NCI-H510A treated with DMSO at 0.1 percent for 48 hours (cell line): ENCODE results near the gene RASGRP4.
"Not testable (repeated sequence)": the region's sequence is repeated elsewhere in the genome, so short reads cannot be mapped to it uniquely, and the experiment has no call there.

Source experiments
- DNase-seq: peaks from one replicate; lab custom pipeline; 2025; lab: John Stamatoyannopoulos, UW

The RASGRP4 gene

GRCh38 chr19:38417146-38417543, 8.9 kb downstream of the RASGRP4 start:
- no peak for DNase-seq

DNA sequence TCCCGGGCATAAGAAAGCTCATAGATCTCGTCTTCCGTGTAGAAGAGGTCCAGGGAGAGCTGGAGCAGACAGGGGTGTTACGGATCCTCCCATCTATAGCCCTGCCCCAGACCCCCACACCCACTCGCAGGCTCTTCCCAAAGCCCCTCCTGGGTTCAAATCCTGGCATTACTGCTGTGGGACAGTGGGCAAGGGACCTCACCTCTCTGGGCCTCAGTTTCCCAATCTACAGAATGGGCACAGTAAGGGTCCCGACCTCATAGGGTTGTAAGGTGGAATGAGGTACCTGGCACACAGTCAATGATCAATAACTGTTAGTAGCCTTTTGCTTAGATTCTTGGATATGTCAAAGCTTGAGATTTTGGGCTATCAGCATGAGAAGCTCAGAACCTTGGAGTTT, 12.6 kb downstream of the RASGRP4 start:
- DNase-seq, result no peak

DNA sequence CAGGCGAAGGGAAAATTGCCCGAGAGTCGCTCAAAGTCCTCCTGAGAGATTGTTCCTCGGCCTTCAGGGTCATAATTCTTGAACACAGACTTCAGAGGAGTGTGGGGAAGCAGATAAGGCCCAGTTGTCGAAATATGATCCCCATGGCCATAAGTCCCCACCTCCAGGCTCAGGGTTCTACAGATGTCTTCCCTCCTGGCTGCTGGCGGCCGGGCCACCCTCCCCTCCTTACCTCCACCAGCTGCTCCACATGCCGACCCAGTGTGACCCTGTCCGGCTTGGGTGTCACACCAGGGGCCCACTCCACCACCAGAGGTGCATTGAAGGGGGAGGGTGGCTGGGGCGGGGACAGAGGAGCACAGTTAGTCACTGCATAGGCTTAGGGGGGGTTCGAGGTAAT, 13.1 kb downstream of the RASGRP4 start:
- no peak for DNase-seq

DNA sequence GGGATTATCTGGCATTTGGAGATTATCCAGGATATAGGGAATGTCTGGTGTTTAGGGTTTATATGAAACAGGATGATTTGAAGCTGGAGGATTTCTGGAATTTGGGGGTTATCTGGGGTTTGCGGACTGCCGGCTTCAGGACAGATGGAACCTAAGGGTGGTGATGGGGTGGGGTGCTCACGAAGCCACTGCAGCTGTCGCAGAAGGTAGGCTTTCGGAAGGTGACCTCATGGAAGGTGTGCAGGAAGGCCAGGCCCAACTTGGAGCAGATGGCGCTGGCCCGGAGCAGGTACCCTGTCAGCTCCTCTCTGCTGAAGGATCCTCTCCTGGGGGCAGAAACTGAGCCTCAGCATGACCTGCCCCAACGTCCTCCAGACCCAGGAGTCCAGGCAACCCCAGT, 13.5 kb downstream of the RASGRP4 start:
- no peak for DNase-seq

GRCh38 chr19:38411898-38412297, 14.1 kb downstream of the RASGRP4 start:
- DNase-seq, result not testable (repeated sequence)

GRCh38 chr19:38411041-38411712, 14.8 kb downstream of the RASGRP4 start:
- DNase-seq, result no peak

DNA sequence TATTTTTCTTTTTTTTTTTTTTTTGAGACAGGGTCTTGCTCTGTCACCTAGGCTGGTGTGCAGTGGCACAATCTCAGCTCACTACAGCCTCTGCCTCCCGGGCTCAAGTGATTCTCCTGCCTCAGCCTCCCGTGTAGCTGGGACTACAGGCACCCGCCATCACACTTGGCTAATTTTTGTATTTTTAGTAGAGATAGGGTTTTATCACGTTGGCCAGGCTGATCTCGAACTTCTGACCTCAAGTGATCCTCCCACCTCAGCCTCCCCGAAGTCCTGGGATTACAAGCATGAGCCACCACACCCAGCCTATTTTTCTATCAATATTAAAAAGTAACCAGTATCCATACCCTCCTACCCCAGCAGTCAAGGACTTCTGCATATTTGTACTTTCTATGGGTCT, 15.6 kb downstream of the RASGRP4 start:
- not testable (repeated sequence) for DNase-seq

- DNase-seq, result no peak
Observed at GRCh38 chr19:38409631-38410133, 16.3 kb downstream of the RASGRP4 start.

DNA sequence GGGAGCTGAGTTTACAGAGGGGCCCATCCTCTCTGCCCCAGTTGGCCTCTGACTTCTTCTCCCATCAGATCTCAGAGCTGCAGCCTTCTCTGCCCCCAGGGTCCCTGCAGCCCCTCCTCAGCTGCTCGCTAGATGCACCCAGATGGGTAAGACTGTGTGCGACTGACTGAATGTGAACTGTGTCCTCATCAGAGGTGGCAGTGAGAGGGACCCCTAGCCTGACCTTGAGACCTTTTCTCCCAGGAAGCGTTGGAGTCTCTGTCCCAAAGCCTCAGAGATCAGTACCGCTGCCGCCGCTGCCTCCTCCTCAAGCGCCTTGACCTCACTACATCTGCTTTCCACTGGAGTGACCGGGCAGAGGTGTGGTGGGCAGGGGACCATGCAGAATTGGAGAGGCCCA, 20.7 kb downstream of the RASGRP4 start:
- DNase-seq, result no peak

- no peak for DNase-seq
Observed at GRCh38 chr19:38404858-38405257, 21.2 kb downstream of the RASGRP4 start.

DNA sequence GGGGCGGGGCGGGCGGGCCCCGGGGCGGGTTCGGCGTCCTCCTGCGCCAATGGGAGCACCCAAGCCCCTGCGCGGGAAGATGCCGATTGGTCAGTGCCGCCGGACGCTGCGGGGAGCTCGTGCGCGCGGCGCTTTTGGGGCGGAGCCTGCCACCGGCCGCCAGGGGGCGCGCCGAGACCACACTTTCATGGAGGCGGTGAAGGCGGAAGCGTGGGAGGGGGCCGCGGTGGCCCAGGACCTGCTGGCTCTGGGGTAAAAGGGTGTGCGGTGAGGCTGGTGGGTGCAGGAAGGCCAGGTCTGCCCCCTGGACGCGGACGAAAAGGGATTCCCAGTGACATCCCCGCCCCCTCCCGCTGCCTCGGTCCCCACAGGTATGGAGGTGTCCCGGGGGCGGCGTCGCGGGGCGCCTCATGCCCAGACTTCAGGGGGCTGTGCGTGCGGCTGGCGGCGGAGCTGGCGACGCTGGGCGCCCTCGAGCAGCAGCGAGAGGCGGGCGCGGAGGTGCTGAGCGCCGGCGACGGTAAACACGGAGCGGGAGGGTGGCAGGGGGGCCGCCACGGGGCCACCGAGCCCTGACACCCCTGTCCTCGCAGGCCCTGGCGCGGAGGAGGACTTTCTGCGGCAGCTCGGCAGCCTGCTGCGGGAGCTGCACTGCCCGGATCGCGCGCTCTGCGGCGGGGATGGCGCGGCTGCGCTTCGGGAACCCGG, 22.9 kb downstream of the RASGRP4 start, which contains the start of gene FAM98C:
Gene FAM98C, plus strand, starts transcription at position 127 of the 708 bp plus-strand sequence. Its CDS starts 61 bp downstream, at position 188.
- peak; percentile 93 for DNase-seq

DNA sequence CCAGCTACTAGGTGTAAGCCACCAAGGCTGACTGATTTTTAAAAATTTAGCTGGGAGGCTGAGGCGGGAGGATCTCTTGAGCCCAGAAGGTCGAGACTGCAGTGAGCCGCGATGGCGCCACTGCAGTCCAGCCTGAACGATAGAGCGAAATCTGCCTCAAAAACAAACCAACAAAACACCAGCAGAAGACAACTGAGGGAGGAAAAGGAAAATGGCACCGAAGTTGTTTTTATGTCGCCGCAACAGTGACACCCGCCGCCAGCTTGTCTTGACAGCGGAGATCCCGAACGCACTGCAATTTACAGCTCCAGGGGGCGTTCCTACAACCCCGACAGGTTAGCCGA, 23.4 kb downstream of the RASGRP4 start:
- DNase-seq, result no peak

DNA sequence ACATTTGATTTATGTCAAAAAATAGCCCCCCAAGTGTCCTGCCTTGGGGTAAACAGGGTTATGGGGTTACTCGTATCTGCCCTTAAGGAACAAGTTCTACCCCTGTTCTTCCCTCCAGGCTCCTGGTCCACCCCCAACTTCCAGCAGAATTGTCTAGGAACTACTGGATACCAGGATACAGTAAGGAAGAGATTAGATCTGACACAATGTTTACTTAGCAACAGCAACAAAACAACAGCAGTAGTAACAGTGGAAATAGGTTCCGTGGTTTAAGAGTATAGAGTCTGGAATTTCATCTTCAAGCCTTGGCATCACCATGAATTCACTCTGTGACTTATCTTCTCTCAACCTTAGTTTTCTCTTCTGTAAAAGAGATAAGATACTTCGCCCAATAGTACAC, 24.9 kb downstream of the RASGRP4 start:
- DNase-seq, result no peak

GRCh38 chr19:38400361-38400760, 25.7 kb downstream of the RASGRP4 start:
- DNase-seq, result no peak

GRCh38 chr19:38399537-38399936, 26.5 kb downstream of the RASGRP4 start:
- DNase-seq, result no peak

GRCh38 chr19:38399081-38399480, 26.9 kb downstream of the RASGRP4 start:
- no peak for DNase-seq

DNA sequence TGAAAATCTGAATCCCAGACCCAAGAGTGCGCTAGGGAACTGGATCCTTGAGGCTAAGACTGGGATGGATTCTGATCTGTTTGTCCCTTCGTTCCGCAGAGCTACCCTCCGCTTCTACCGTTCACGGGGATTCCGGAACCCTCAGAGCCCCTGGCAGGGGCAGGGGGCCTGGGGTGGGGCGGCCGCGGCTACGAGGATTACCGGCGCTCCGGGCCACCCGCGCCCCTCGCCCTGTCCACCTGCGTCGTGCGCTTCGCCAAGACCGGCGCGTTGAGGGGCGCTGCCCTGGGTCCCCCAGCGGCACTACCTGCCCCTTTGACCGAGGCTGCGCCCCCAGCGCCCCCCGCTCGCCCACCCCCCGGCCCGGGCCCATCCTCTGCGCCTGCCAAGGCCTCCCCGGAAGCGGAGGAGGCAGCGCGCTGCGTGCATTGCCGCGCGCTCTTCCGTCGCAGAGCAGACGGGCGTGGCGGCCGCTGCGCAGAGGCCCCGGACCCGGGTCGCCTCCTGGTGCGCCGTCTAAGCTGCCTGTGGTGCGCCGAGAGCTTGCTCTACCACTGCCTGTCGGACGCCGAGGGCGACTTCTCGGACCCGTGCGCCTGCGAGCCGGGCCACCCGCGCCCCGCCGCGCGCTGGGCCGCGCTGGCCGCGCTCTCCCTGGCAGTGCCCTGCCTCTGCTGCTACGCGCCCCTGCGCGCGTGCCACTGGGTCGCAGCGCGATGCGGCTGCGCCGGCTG, 30.5 kb downstream of the RASGRP4 start:
- DNase-seq, result no peak

- DNase-seq, result no peak
Observed at GRCh38 chr19:38394488-38394887, 31.5 kb downstream of the RASGRP4 start.

GRCh38 chr19:38392707-38393308, 33.2 kb downstream of the RASGRP4 start:
- DNase-seq, result no peak

- no peak for DNase-seq
Observed at GRCh38 chr19:38391911-38392464, 34.0 kb downstream of the RASGRP4 start.

GRCh38 chr19:38389957-38390924, 35.8 kb downstream of the RASGRP4 start:
- no peak for DNase-seq
